Measurements from ENCODE around the gene PNPO. TPM values are rescaled to one million over a fixed set of nuclear protein-coding genes. Genes with fewer than 3 reads are reported as not detected.
A peak's percentile ranks its signal among the peaks of the same experiment; 100 is the strongest.

The PNPO gene
- total and polyA plus RNA-seq, 2 of the 13 experiments (the other 11 are each of a cell fraction or from before 2014, with no cell fraction given): 47.9 to 63.3 TPM

GRCh38 chr17:47949197-47949759 lies 7.9 kb downstream of the PNPO start (continued):
- TF ChIP-seq BORCS8-MEF2B (CRISPR knock-in tag; IDR thresholded peaks at IDR 0.05) (no peak; the same call in 1 of the 2 replicates), ZNF232 (CRISPR knock-in tag; IDR thresholded peaks at IDR 0.05; ENCODE audit: borderline replicate concordance) (no peak), MTA1 (CRISPR knock-in tag; IDR thresholded peaks at IDR 0.05; ENCODE audit: borderline replicate concordance) (no peak), SATB2 (CRISPR knock-in tag; IDR thresholded peaks at IDR 0.05) (no peak), ATRX (CRISPR knock-in tag; IDR thresholded peaks at IDR 0.05; ENCODE audit: borderline replicate concordance) (no peak), YY1 (IDR thresholded peaks at IDR 0.05; ENCODE audit: insufficient read depth, insufficient replicate concordance, low read depth, low read length) (peak; percentile 74), MYNN (CRISPR knock-in tag; IDR thresholded peaks at IDR 0.05; ENCODE audit: low read depth) (0 out of 2 replicates have a peak, but pooled peaks have one; percentile 18), PLSCR1 (CRISPR knock-in tag; IDR thresholded peaks at IDR 0.05; ENCODE audit: borderline replicate concordance) (no peak), RELA (CRISPR knock-in tag; IDR thresholded peaks at IDR 0.05) (no peak; the same call in 1 of the 2 replicates), ZNF841 (CRISPR knock-in tag; IDR thresholded peaks at IDR 0.05; ENCODE audit: borderline replicate concordance) (no peak), PCBP1 (IDR thresholded peaks at IDR 0.05; ENCODE audit: borderline replicate concordance, low read depth, low read length) (no peak), RXRB (CRISPR knock-in tag; IDR thresholded peaks at IDR 0.05; ENCODE audit: borderline replicate concordance) (peak; percentile 44; the same call in 1 of the 2 replicates), ZBTB20 (CRISPR knock-in tag; IDR thresholded peaks at IDR 0.05; ENCODE audit: borderline replicate concordance, low read depth) (no peak), TMF1 (CRISPR knock-in tag; IDR thresholded peaks at IDR 0.05; ENCODE audit: low read depth) (no peak), NR3C1 (CRISPR knock-in tag; IDR thresholded peaks at IDR 0.05) (no peak), ZNF772 (CRISPR knock-in tag; IDR thresholded peaks at IDR 0.05) (peak; percentile 80; the same call in 1 of the 2 replicates), MNT (IDR thresholded peaks at IDR 0.05) (no peak), ZNF317 (CRISPR knock-in tag; IDR thresholded peaks at IDR 0.05) (no peak), AGO2 (optimal IDR thresholded peaks at IDR 0.05; ENCODE audit: low read depth, low read length) (no peak), HNF4A (CRISPR knock-in tag; IDR thresholded peaks at IDR 0.05) (no peak), PITX1 (CRISPR knock-in tag; IDR thresholded peaks at IDR 0.05) (no peak; the same call in 1 of the 2 replicates), KDM5A (IDR thresholded peaks at IDR 0.05; ENCODE audit: borderline replicate concordance, low read length) (peak; percentile 74; the same call in 1 of the 2 replicates), CERS6 (CRISPR knock-in tag; IDR thresholded peaks at IDR 0.05) (no peak), RNF219 (CRISPR knock-in tag; IDR thresholded peaks at IDR 0.05) (no peak), ZNF160 (CRISPR knock-in tag; IDR thresholded peaks at IDR 0.05) (no peak), HIVEP1 (CRISPR knock-in tag; IDR thresholded peaks at IDR 0.05) (no peak)
